GM18502 (cell line): ENCODE measurements around the gene SART3.
"Not testable (repeated sequence)": the region's sequence is repeated elsewhere in the genome, so short reads cannot be mapped to it uniquely, and the experiment has no call there.

Experiments used
- ATAC-seq: cut with Tn5 transposase; IDR thresholded peaks from one replicate; pipeline ENCODE4 v1.9.1; 2021; ENCODE audit warnings: mild to moderate bottlenecking; ENCODE audit not compliant: unreplicated experiment, poor library complexity

Gene SART3

GRCh38 chr12:108582978-108583770 lies 22.2 kb upstream of the SART3 start:
- ATAC-seq = no peak

DNA sequence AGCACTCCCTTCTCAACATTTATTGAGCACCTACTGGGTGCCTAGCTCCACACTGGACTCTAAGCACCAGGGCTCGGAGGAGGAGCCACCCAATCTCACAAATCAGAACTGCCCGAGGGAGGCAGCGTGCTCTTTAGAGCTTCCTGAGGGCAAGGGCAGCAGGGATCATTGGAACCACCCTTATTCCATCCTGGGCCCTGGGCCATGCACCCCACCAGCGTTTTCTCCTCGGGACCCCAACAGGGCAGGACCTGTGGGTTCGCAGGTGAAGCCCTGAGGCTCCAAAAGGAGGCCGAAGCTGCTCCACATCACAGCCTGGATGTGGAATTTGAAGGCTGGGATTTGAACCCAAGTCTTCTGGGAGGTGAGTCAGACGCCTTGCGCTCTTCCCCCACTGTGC lies 21.5 kb upstream of the SART3 start:
- no peak for ATAC-seq

DNA sequence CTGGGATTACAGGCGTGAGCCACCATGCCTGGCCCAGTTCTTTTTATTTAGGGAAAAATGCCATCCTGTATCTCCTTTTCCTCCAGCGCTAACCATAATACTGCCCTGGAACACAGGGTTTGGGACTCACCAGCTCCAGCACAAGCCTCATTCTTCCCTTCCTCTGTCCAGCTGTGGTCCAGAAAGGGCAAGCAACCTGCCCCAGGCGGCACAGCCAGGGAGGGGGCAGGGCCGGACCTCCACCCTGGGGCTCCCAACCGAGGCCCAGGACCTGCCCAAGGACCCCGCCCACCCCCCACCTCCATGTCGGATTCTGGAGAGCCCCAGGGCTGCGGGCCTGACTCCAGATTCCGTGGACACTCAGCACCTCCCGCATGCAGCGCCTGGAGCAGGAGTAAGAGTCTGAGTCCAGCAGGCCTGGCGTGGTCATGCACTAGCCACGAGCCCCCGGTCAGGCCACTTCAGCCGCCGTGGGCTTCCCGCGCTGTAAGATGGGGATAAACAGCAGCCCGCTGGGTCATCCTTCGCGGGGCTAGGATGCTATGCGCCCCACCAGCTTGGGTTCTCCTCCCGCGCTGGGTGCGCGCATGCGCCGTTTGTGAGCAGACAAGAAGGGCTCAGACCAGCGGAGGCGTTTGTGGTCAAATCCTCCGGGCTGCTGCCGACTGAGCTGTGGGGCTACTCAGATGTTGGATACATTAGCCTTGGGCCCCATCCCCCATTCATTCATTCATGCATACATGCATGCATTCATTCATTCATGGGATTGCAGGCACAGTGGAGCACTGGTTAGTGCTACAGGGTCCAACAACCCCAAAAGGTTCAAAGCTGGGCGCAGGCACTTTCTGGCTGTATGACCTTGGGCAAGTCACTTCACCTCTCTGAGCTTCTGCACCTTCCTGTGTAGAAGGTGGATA lies 20.6 kb upstream of the SART3 start:
- no peak for ATAC-seq

GRCh38 chr12:108580531-108580930 lies 19.6 kb upstream of the SART3 start:
- no peak for ATAC-seq

DNA sequence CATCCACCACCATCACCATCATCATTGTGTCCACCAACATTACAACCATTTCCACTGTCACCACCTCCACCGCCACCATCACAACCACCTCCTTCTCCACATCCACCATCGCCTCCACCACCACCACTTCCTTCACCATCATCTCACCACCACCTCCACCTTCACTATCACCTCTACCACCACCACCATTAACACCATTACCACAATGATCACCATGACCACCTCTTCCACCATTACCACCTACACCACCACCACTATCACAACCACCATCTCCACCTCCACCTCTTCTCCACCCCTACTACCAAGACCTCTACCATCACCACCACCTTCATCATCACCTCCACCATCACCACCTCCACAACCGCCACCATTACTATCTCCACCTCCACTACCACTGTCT lies 17.8 kb upstream of the SART3 start:
- no peak for ATAC-seq

GRCh38 chr12:108578264-108578663 lies 17.3 kb upstream of the SART3 start:
- no peak for ATAC-seq

DNA sequence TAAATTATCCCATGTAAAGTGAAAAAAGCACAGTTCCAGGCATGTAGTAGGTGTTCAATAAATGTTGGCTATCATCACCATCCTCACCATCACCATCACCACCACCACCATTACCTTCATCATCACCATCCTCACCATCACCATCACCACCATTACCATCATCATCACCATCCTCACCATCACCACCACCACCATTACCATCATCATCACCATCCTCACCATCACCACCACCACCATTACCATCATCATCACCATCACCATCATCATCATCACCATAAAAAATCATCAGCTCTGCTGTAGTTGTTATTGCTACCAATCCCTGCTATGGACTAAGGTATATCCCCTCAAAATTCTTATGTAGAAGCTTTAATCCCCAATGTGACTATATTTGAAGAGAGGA lies 16.5 kb upstream of the SART3 start:
- ATAC-seq = no peak

GRCh38 chr12:108576660-108577234 lies 15.8 kb upstream of the SART3 start:
- ATAC-seq = no peak

GRCh38 chr12:108575199-108575912 lies 14.4 kb upstream of the SART3 start:
- ATAC-seq = no peak

DNA sequence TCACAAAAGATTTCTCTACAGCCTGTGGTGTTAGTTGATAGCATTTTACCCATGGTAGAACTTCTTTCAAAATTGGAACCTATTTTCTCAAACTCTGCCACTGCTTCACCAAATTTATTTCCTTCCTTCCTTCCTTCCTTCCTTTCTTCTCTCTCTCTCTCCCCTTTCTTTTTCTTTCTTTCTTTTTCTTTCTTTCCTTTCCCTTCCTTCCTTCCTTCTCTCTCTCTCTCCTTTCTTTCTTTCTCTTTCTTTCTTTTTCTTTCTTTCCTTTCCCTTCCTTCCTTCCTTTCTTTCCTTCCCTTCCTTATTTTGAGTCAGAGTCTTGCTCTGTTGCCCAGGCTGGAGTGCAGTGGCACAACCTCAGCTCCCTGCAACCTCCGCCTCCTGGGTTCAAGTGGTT lies 13.3 kb upstream of the SART3 start:
- ATAC-seq = not testable (repeated sequence)

- ATAC-seq = no peak
Observed at GRCh38 chr12:108573317-108573716, 12.3 kb upstream of the SART3 start.

DNA sequence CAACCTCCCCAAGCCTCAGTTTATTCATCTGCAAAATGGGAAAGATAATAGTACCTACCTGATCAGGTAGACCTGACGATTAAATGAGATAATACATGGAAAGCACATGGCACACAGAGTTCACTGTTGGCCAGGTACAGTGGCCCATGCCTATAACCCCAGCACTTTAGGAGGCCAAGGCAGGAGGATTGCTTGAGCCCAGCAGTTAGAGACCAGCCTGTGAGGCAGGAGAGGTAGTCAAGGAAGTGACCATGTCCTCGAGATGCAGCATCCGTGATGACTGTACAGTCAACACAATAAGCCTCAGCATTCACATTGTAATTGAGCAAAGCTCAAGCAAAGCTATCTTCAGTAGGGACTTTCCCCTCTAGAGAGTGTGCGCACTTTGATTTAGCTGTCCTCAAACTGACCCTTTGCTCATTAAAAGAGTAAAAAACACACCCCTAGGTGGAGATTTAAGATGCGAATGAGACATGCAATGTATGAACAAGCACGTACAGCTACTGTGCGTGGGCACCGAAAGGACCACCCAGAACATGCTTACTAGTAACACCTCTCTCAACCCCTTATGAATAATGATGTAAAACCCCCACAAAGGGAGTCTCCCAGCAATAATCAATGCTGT lies 11.3 kb upstream of the SART3 start:
- ATAC-seq = no peak

DNA sequence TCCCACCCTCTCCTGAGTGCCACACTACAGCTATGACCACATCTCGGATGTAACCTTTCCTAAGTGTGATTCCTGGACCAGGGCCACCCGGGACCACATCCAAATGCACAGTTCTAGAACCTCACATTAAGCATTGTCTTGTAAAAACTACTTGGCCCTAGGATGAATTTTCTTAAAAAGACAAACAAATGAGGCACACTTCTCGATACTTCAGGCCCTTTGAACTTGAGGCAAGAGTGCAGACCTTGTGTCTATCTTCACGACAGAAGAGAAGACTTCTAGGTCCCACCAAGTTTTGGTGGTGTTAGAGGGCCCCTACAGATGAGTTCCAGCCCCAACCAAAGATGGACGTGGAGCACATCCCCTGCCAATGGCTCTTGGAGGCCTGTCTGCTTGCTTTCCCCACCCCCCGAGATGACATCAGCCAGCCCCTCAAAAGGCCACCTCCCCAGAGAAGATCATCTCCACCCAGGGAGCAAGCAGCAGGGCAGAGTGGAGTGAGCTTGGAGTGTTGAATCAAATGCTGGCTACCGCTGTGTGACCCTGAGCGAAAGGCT lies 10.7 kb upstream of the SART3 start:
- ATAC-seq = no peak

DNA sequence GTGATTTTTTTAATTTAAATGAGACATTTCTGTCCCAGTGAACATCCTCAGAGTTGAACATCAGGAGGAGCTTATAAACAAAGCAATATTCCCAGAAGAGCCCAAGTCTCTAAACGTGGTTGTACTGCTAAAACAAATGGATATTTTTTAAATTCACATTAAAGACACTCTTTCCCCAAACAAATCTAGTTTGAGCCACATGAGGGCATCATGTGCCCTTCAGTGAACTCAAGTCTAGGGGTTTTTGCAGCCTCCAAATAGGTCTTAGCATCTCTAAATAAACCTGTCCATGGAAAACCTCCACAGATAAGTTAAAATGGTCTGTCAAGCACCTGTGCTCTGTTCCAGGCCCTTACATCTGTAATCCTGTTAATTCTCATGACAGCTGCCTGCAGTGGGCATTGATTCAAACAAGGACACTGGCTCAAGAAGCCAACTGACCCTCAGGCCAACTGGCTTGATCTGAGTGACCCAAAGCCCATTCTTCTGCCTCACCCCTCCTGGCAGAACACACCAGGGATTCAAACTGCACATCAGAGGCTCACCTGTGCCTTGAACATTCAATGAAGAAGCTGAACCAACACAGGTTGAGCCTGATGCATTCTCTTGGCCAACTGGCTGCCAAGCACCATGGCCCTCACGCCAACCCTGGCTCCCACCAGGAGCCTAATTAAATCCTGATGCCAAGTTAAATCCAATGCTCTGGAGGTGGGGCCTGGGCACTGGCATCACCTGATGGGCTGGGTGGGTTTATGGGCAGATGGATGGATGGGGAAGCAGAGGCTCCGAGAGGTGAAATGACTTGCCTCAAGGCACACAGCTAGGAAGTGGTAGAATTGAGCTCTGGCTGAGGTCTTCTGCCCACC lies 10.0 kb upstream of the SART3 start:
- ATAC-seq = no peak

GRCh38 chr12:108568338-108569154 lies 7.6 kb upstream of the SART3 start:
- ATAC-seq = peak; percentile 76

DNA sequence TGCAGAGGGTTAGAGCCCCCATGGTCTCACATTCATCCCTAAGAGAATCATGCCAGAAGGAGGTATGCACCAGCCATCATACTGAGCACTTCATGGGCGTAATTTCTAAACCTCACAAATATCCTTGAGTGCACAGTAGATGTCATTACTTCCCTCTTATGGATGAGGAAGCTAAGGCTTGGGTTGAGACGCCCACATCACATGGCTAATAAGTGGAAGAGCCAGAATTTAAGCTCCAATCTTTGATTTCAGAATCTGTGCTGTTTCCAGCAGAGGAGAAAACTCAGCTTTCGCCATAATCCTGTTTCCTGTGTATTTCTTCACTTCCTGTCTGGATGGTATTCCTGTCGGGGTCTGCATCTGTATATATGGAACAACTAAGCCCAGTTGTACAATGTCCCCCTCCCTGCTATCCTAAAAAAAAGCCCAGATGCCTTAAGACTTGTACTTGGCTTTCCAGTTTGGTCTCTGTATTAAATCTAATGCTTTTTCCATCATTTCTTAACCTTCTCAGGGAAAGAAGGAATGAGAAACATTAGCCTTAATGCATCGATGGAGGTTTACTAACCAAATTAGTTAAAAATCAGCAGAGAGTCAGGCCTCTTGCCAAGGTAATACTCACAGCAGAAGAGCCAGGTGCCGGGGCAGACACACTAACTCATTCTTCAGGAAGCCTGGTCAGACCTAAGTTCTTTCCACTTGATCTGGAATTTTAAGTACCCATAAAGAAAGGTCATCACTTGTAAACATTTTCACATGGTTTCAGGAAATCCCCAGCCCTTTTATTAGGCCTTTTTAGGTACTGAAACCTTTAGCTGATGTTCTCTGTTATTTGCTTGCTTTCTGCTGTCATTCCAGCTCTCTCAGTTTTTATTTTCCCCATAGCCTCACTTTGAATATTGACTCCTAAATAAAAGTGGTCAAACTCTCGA lies 6.7 kb upstream of the SART3 start:
- ATAC-seq = no peak

GRCh38 chr12:108566452-108566851 lies 5.5 kb upstream of the SART3 start:
- ATAC-seq = no peak
